GM23338 (cell line): Measurements from ENCODE around the gene PLPP7. TPM values are rescaled to one million over a fixed set of nuclear protein-coding genes. Genes with fewer than 3 reads are reported as not detected.

Experiments
- ATAC-seq: fragments of 200-7000 bp; cut with Tn5 transposase; 3 replicates; pipeline ENCODE4 v1.9.1; 2020
- DNase-seq: peaks from one replicate; pipeline ENCODE4 v3.0.0-alpha.2; 2015; ENCODE audit warnings: low spot score
- H2AFZ ChIP-seq: fragments of 200-600 bp; sonication (generic); 2 replicates; pipeline ENCODE4 v1.8.0; 2016; ENCODE audit warnings: antibody characterized with exemption, mild to moderate bottlenecking, moderate library complexity
- H3F3A ChIP-seq: fragments of 200-600 bp; sonication (generic); replicated peaks from 2 replicates; pipeline ENCODE4 v1.8.0; 2017; ENCODE audit warnings: antibody characterized with exemption, mixed run types, low read depth
- H3K27ac ChIP-seq: fragments of 200-600 bp; sonication (generic); 2 replicates; pipeline ENCODE4 v1.6.1; 2016; ENCODE audit warnings: low read depth
- H3K27me3 ChIP-seq: fragments of 200-600 bp; sonication (generic); 2 replicates; pipeline ENCODE4 v1.8.0; 2016; ENCODE audit warnings: mild to moderate bottlenecking, mixed run types, moderate library complexity; ENCODE audit not compliant: insufficient read depth
- H3K36me3 ChIP-seq: fragments of 200-600 bp; sonication (generic); 2 replicates; pipeline ENCODE4 v1.8.0; 2016; ENCODE audit warnings: mild to moderate bottlenecking; ENCODE audit not compliant: insufficient read depth
- H3K4me1 ChIP-seq: fragments of 200-600 bp; sonication (generic); 2 replicates; pipeline ENCODE4 v1.8.0; 2016; ENCODE audit warnings: mild to moderate bottlenecking, moderate library complexity; ENCODE audit not compliant: insufficient read depth
- H3K4me2 ChIP-seq: fragments of 200-600 bp; sonication (generic); 2 replicates; pipeline ENCODE4 v1.7.1; 2017; ENCODE audit warnings: mixed run types
- H3K4me3 ChIP-seq: fragments of 200-600 bp; sonication (generic); 2 replicates; pipeline ENCODE4 v1.6.1; 2016; ENCODE audit warnings: mixed run types
- H3K79me2 ChIP-seq: fragments of 200-600 bp; sonication (generic); replicated peaks from 2 replicates; pipeline ENCODE4 v1.8.0; 2017; ENCODE audit warnings: mild to moderate bottlenecking; ENCODE audit not compliant: insufficient read depth
- H3K9me2 ChIP-seq: fragments of 200-600 bp; sonication (generic); 2 replicates; pipeline ENCODE4 v1.8.0; 2017; ENCODE audit not compliant: insufficient read depth
- H4K20me1 ChIP-seq: fragments of 200-600 bp; sonication (generic); replicated peaks from 2 replicates; pipeline ENCODE4 v1.8.0; 2017; ENCODE audit warnings: mild to moderate bottlenecking; ENCODE audit not compliant: insufficient read depth
- H3K27ac Mint-ChIP-seq: 2 replicates; pipeline ENCODE4 v1.8.0; 2020; ENCODE audit warnings: inconsistent platforms, mild to moderate bottlenecking, moderate library complexity, mixed read lengths
- H3K27me3 Mint-ChIP-seq: 3 replicates; pipeline ENCODE4 v1.8.0; 2022; ENCODE audit warnings: low read depth, mild to moderate bottlenecking, moderate library complexity, mixed read lengths, inconsistent platforms; ENCODE audit not compliant: insufficient read depth, poor library complexity
- H3K36me3 Mint-ChIP-seq: 3 replicates; pipeline ENCODE4 v1.8.0; 2021; ENCODE audit warnings: low read depth, mild to moderate bottlenecking, inconsistent platforms, moderate library complexity, mixed read lengths
- H3K4me1 Mint-ChIP-seq: 3 replicates; pipeline ENCODE4 v1.8.0; 2020; ENCODE audit warnings: mild to moderate bottlenecking, inconsistent platforms, mixed read lengths
- H3K4me3 Mint-ChIP-seq: 3 replicates; pipeline ENCODE4 v1.8.0; 2021; ENCODE audit warnings: moderate library complexity, mild to moderate bottlenecking, inconsistent platforms, mixed read lengths
- H3K9me3 Mint-ChIP-seq: 3 replicates; pipeline ENCODE4 v1.8.0; 2020; ENCODE audit warnings: moderate library complexity, mild to moderate bottlenecking, inconsistent platforms, mixed read lengths
- CREB1 ChIP-seq: fragments of 250-450 bp; sonication (Bioruptor Pico); IDR thresholded peaks from 2 replicates; pipeline ENCODE4 v1.5.0; 2020; ENCODE audit warnings: low read depth, mild to moderate bottlenecking, moderate library complexity
- CTCF ChIP-seq, 2 experiments: fragments of 200-600 bp in 1 of 2; sonication (generic) in 1 of 2; conservative IDR thresholded peaks; 2 replicates each; pipeline versions ENCODE4 v1.5.1 to v1.6.1; 2016 to 2017; ENCODE audit warnings: antibody characterized with exemption in 2 of 2, low read depth in 2 of 2, mild to moderate bottlenecking in 2 of 2, moderate library complexity in 1 of 2
- JUNB ChIP-seq: IDR thresholded peaks from one replicate; pipeline ENCODE4 v1.6.1; 2016; ENCODE audit warnings: antibody characterized with exemption; ENCODE audit not compliant: unreplicated experiment
- NANOG ChIP-seq: IDR thresholded peaks from 2 replicates; pipeline ENCODE4 v1.6.1; 2016; ENCODE audit warnings: antibody characterized with exemption, borderline replicate concordance
- POLR2AphosphoS5 ChIP-seq: IDR thresholded peaks from 2 replicates; pipeline ENCODE4 v1.6.1; 2016; ENCODE audit warnings: antibody characterized with exemption, low read depth
- REST ChIP-seq: IDR thresholded peaks from one replicate; pipeline ENCODE4 v1.6.1; 2018; ENCODE audit warnings: antibody characterized with exemption; ENCODE audit not compliant: unreplicated experiment
- ZNF331 ChIP-seq: fragments of 250-450 bp; sonication (Bioruptor Pico); IDR thresholded peaks from 2 replicates; pipeline ENCODE4 v1.5.0; 2020; ENCODE audit warnings: low read depth, mild to moderate bottlenecking, moderate library complexity
- ZNF462 ChIP-seq: fragments of 250-450 bp; sonication (Bioruptor Pico); IDR thresholded peaks from 2 replicates; pipeline ENCODE4 v1.5.0; 2020; ENCODE audit warnings: mild to moderate bottlenecking, moderate library complexity
- polyA plus RNA-seq: library from polyadenylated mRNA; unstranded; fragments of >200 nt; fragmentation: Nextera tagmentation; extraction: Ambion mirVana; gene quantifications from 2 replicates; pipeline ENCODE4 v1.2.1, GENCODE V29; 2016
- total RNA-seq: library from RNA; depleted of rRNA; stranded (reverse); fragments of >200 nt; shearing (Covaris generic); gene quantifications from 2 replicates; pipeline ENCODE4 v1.2.3, GENCODE V29; 2014

Gene PLPP7
- total and polyA plus RNA-seq, 2 experiments from 2014 or later = 1.6 to 2.4 TPM

- DNase-seq (no peak), ATAC-seq (no peak)
- H3K4me1 ChIP-seq = no peaks in the 10 kb centered on the region
- H3K4me2 ChIP-seq = no peak overlapping the region
- Mint-ChIP-seq H3K9me3 (no peaks in the 10 kb centered on the region), H3K36me3 (no peaks in the 10 kb centered on the region), H3K27ac (no peak overlapping the region), H3K4me1 (peaks cover 2% of the 10 kb centered on the region; the same call in 1 of the 3 replicates), H3K27me3 (peaks cover 10% of the 10 kb centered on the region), H3K4me3 (no peak overlapping the region)
- no peaks in the 10 kb centered on the region for H3K27me3 ChIP-seq
- no peaks in the 10 kb centered on the region for H3K79me2 ChIP-seq
- TF ChIP-seq POLR2AphosphoS5 (no peak), JUNB (no peak), NANOG (no peak)
- H3K9me2 ChIP-seq = no peaks in the 10 kb centered on the region
- no peak overlapping the region for H2AFZ ChIP-seq
- no peaks in the 10 kb centered on the region for H4K20me1 ChIP-seq
- H3K27ac ChIP-seq = no peak overlapping the region
- no peaks in the 10 kb centered on the region for H3K36me3 ChIP-seq
- H3F3A ChIP-seq = no peaks in the 10 kb centered on the region
- no peak overlapping the region for H3K4me3 ChIP-seq
These were observed 9.9 kb downstream of the PLPP7 start for GRCh38 chr9:131299346-131299960.

GRCh38 chr9:131299961-131300347 is 10.4 kb downstream of the PLPP7 start:
- peaks cover 10% of the 10 kb centered on the region for H3K27me3 Mint-ChIP-seq
- Histone ChIP-seq H3K4me2 (no peak overlapping the region), H3K4me1 (no peaks in the 10 kb centered on the region), H4K20me1 (no peaks in the 10 kb centered on the region), H3K36me3 (no peaks in the 10 kb centered on the region), H3K4me3 (no peak overlapping the region), H3K79me2 (no peaks in the 10 kb centered on the region), H3K9me2 (no peaks in the 10 kb centered on the region), H2AFZ (no peak overlapping the region), H3F3A (no peaks in the 10 kb centered on the region), H3K27ac (no peak overlapping the region), H3K27me3 (no peaks in the 10 kb centered on the region)
- TF ChIP-seq ZNF331 (CRISPR knock-in tag) = no peak
- TF ChIP-seq CREB1 (CRISPR knock-in tag) = no peak
- no peak for TF ChIP-seq POLR2AphosphoS5
- TF ChIP-seq ZNF462 (CRISPR knock-in tag) = no peak
- TF ChIP-seq NANOG = no peak
- TF ChIP-seq CTCF (conservative IDR thresholded peaks at IDR 0.05; ENCODE audit: low read depth in 2 of 2) = no peak
- TF ChIP-seq REST = no peak
- H3K9me3 Mint-ChIP-seq = no peaks in the 10 kb centered on the region
- DNase-seq (no peak), ATAC-seq (no peak)
- no peaks in the 10 kb centered on the region for H3K36me3 Mint-ChIP-seq
- no peak overlapping the region for H3K4me3 Mint-ChIP-seq
- H3K4me1 Mint-ChIP-seq = peaks cover 6% of the 10 kb centered on the region; the same call in 1 of the 3 replicates
- no peak overlapping the region for H3K27ac Mint-ChIP-seq
